H9 (cell line): ENCODE results near the gene ITGBL1. TPM values are rescaled to one million over a fixed set of nuclear protein-coding genes. Genes with fewer than 3 reads are reported as not detected.

ENCODE experiments used
- DNase-seq: peaks from one replicate; pipeline ENCODE4 v3.0.0-alpha.2; 2017
- H2AFZ ChIP-seq: one replicate; pipeline ENCODE4 v1.6.1; 2013; ENCODE audit warnings: mild to moderate bottlenecking, low read length, control low read depth, moderate library complexity
- H2AK5ac ChIP-seq: 2 replicates; pipeline ENCODE4 v1.6.1; 2013; ENCODE audit warnings: low read length, control low read depth, mixed read lengths; ENCODE audit not compliant: insufficient read length
- H2BK120ac ChIP-seq: one replicate; pipeline ENCODE4 v1.6.1; 2013; ENCODE audit warnings: low read depth, mild to moderate bottlenecking, low read length, control low read depth, inconsistent platforms; ENCODE audit not compliant: poor library complexity, severe bottlenecking
- H2BK12ac ChIP-seq: 2 replicates; pipeline ENCODE4 v1.6.1; 2013; ENCODE audit warnings: low read length, control low read depth, mixed read lengths, low read depth; ENCODE audit not compliant: insufficient read length
- H2BK15ac ChIP-seq: 2 replicates; pipeline ENCODE4 v1.6.1; 2013; ENCODE audit warnings: low read depth, low read length, control low read depth
- H2BK20ac ChIP-seq: one replicate; pipeline ENCODE4 v1.6.1; 2013; ENCODE audit warnings: low read depth, mild to moderate bottlenecking, low read length, control low read depth, inconsistent platforms; ENCODE audit not compliant: poor library complexity, severe bottlenecking
- H2BK5ac ChIP-seq: 2 replicates; pipeline ENCODE4 v1.6.1; 2013; ENCODE audit warnings: low read length, control low read depth, mixed read lengths; ENCODE audit not compliant: insufficient read length
- H3K14ac ChIP-seq: 2 replicates; pipeline ENCODE4 v1.6.1; 2013; ENCODE audit warnings: low read length, control low read depth; ENCODE audit not compliant: insufficient read depth
- H3K18ac ChIP-seq: 2 replicates; pipeline ENCODE4 v1.6.1; 2013; ENCODE audit warnings: low read depth, mild to moderate bottlenecking, mixed read lengths, low read length, control low read depth; ENCODE audit not compliant: insufficient read length
- H3K23ac ChIP-seq: 2 replicates; pipeline ENCODE4 v1.6.1; 2013; ENCODE audit warnings: low read length, control low read depth, mixed read lengths, low read depth; ENCODE audit not compliant: insufficient read length
- H3K23me2 ChIP-seq: 2 replicates; pipeline ENCODE4 v1.6.1; 2013; ENCODE audit warnings: low read depth, mild to moderate bottlenecking, mixed read lengths, low read length, control low read depth; ENCODE audit not compliant: insufficient read length, poor library complexity, severe bottlenecking
- H3K27ac ChIP-seq: 2 replicates; pipeline ENCODE4 v1.5.1; 2013; ENCODE audit warnings: low read length, control low read depth, mixed read lengths, low read depth; ENCODE audit not compliant: insufficient read length
- H3K27me3 ChIP-seq: 2 replicates; pipeline ENCODE4 v1.6.1; 2013; ENCODE audit warnings: low read length, control low read depth, inconsistent platforms; ENCODE audit not compliant: insufficient read depth
- H3K4ac ChIP-seq: 2 replicates; pipeline ENCODE4 v1.6.1; 2013; ENCODE audit warnings: low read depth, mild to moderate bottlenecking, control low read depth, inconsistent platforms, low read length, moderate library complexity
- H3K4me1 ChIP-seq: 2 replicates; pipeline ENCODE4 v1.6.1; 2013; ENCODE audit warnings: low read length, control low read depth, inconsistent platforms; ENCODE audit not compliant: insufficient read depth
- H3K4me2 ChIP-seq: 2 replicates; pipeline ENCODE4 v1.6.1; 2013; ENCODE audit warnings: low read length, control low read depth, mixed read lengths; ENCODE audit not compliant: insufficient read length, insufficient read depth
- H3K56ac ChIP-seq: 2 replicates; pipeline ENCODE4 v1.6.1; 2013; ENCODE audit warnings: low read depth, mild to moderate bottlenecking, mixed read lengths, low read length, control low read depth; ENCODE audit not compliant: insufficient read length
- H3K79me1 ChIP-seq: 2 replicates; pipeline ENCODE4 v1.6.1; 2013; ENCODE audit warnings: low read depth, mild to moderate bottlenecking, moderate library complexity, low read length, control low read depth, inconsistent platforms; ENCODE audit not compliant: insufficient read depth, poor library complexity, severe bottlenecking
- H3K79me2 ChIP-seq: 2 replicates; pipeline ENCODE4 v1.6.1; 2013; ENCODE audit warnings: low read length, control low read depth, inconsistent platforms; ENCODE audit not compliant: insufficient read depth
- H3K9ac ChIP-seq: 2 replicates; pipeline ENCODE4 v1.6.1; 2013; ENCODE audit warnings: low read length, control low read depth, mixed read lengths; ENCODE audit not compliant: insufficient read length; ENCODE audit errors: extremely low read depth
- H3K9me3 ChIP-seq: one replicate; pipeline ENCODE4 v1.6.1; 2013; ENCODE audit warnings: low read depth, low read length, inconsistent platforms; ENCODE audit not compliant: control insufficient read depth
- H3T11ph ChIP-seq: one replicate; pipeline ENCODE4 v1.6.1; 2013; ENCODE audit warnings: mild to moderate bottlenecking, low read length, control low read depth, inconsistent platforms
- H4K20me1 ChIP-seq: one replicate; pipeline ENCODE4 v1.6.1; 2013; ENCODE audit not compliant: control insufficient read depth, insufficient read length, insufficient read depth
- H4K5ac ChIP-seq: 2 replicates; pipeline ENCODE4 v1.6.1; 2013; ENCODE audit warnings: low read depth, mild to moderate bottlenecking, mixed read lengths, low read length, control low read depth; ENCODE audit not compliant: insufficient read length
- H4K8ac ChIP-seq: replicated peaks from 2 replicates; pipeline ENCODE4 v1.6.1; 2013; ENCODE audit warnings: low read length, control low read depth, mixed read lengths, low read depth; ENCODE audit not compliant: insufficient read length
- H4K91ac ChIP-seq: 2 replicates; pipeline ENCODE4 v1.6.1; 2013; ENCODE audit warnings: low read depth, mild to moderate bottlenecking, moderate library complexity, mixed read lengths, low read length, control low read depth; ENCODE audit not compliant: insufficient read length
- H3K27ac Mint-ChIP-seq, 3 experiments: 2 replicates in 2 of 3; 3 replicates in 1 of 3; pipeline ENCODE4 v1.8.0; 2020 to 2021; ENCODE audit warnings: mixed read lengths in 3 of 3, mild to moderate bottlenecking in 1 of 3, moderate library complexity in 1 of 3
- H3K27me3 Mint-ChIP-seq: 2 replicates; pipeline ENCODE4 v1.8.0; 2021; ENCODE audit warnings: low read depth, mild to moderate bottlenecking, moderate library complexity, mixed read lengths
- H3K36me3 Mint-ChIP-seq, 3 experiments: 2 replicates in 2 of 3; 3 replicates in 1 of 3; pipeline ENCODE4 v1.8.0; 2020 to 2021; ENCODE audit warnings: low read depth in 3 of 3, mixed read lengths in 3 of 3; ENCODE audit not compliant: insufficient read depth in 1 of 3
- H3K4me1 Mint-ChIP-seq, 2 experiments: 2 replicates each; pipeline ENCODE4 v1.8.0; 2020; ENCODE audit warnings: mixed read lengths in 2 of 2
- H3K4me3 Mint-ChIP-seq, 2 experiments: 2 replicates in 1 of 2; 3 replicates in 1 of 2; pipeline ENCODE4 v1.8.0; 2020 to 2021; ENCODE audit warnings: mild to moderate bottlenecking in 2 of 2, mixed read lengths in 2 of 2, moderate library complexity in 1 of 2
- H3K9me3 Mint-ChIP-seq, 2 experiments: 2 replicates in 1 of 2; 3 replicates in 1 of 2; pipeline ENCODE4 v1.8.0; 2020; ENCODE audit warnings: mild to moderate bottlenecking in 2 of 2, mixed read lengths in 2 of 2, moderate library complexity in 1 of 2
- WGBS: extraction: QIAGEN DNeasy Blood & Tissue Kit; methylation state at CpG from one replicate; pipeline ENCODE4 v1.1.7; 2013; ENCODE audit warnings: missing lambda C conversion rate, low lambda C conversion rate, mixed read lengths; ENCODE audit not compliant: insufficient read length; ENCODE audit errors: extremely low coverage; 5-methylcytosine and 5-hydroxymethylcytosine counted together
- total RNA-seq: library from RNA; stranded (reverse); gene quantifications from 2 replicates; pipeline ENCODE4 v1.2.1, GENCODE V29; 2021
- TF ChIP-seq, protein P1 (sequence below): fragments of 200-600 bp; sonication (generic); conservative IDR thresholded peaks from 3 replicates; pipeline ENCODE4 v1.8.0; 2021; ENCODE audit warnings: antibody characterized with exemption, mild to moderate bottlenecking

Gene ITGBL1
- total RNA-seq, 1 experiment from 2014 or later, result not detected

DNA sequence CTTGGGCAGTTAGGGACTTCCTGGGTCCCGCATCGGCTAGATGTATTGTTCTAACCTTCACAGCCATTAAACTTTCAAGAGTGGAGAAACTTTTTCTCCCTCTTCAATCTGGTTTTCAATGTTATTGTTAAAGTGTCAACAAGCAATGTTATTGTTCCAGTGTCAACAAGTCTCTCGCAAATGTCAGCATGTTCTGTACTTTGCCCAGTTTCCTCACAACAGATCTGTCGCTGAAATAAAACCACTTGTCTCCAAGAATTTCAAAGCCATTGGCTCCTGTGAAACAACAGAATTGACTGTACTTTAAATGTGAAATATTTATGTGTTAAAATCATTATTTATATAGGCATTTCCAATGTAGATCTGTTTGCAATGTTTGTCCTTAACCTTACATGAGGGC lies 138.0 kb downstream of the ITGBL1 start:
- no peak overlapping the region for H2BK20ac ChIP-seq
- no CpG with 5 or more reads among the region's 4 CpGs for WGBS
- TF ChIP-seq, protein P1, sequence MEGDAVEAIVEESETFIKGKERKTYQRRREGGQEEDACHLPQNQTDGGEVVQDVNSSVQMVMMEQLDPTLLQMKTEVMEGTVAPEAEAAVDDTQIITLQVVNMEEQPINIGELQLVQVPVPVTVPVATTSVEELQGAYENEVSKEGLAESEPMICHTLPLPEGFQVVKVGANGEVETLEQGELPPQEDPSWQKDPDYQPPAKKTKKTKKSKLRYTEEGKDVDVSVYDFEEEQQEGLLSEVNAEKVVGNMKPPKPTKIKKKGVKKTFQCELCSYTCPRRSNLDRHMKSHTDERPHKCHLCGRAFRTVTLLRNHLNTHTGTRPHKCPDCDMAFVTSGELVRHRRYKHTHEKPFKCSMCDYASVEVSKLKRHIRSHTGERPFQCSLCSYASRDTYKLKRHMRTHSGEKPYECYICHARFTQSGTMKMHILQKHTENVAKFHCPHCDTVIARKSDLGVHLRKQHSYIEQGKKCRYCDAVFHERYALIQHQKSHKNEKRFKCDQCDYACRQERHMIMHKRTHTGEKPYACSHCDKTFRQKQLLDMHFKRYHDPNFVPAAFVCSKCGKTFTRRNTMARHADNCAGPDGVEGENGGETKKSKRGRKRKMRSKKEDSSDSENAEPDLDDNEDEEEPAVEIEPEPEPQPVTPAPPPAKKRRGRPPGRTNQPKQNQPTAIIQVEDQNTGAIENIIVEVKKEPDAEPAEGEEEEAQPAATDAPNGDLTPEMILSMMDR, result no peak

More for the DNA sequence above, 138.0 kb downstream of the ITGBL1 start:
- Mint-ChIP-seq H3K27ac (no peak overlapping the region), H3K27me3 (no peaks in the 10 kb centered on the region), H3K36me3 (no peaks in the 10 kb centered on the region), H3K9me3 (peaks cover 0 to 3% of the 10 kb centered on the region in 2 experiments; a peak in 1 of 5 replicates), H3K4me1 (no peaks in the 10 kb centered on the region; a peak in 1 of 4 replicates), H3K4me3 (no peak overlapping the region)
- no peaks in the 10 kb centered on the region for H3K23me2 ChIP-seq
- no peak overlapping the region for H2BK12ac ChIP-seq
- H4K20me1 ChIP-seq, result no peaks in the 10 kb centered on the region
- no peaks in the 10 kb centered on the region for H3K27me3 ChIP-seq
- no peak overlapping the region for H2AK5ac ChIP-seq
- H2AFZ ChIP-seq, result no peak overlapping the region
- H3K4me2 ChIP-seq, result no peak overlapping the region
- no peak overlapping the region for H2BK120ac ChIP-seq
- no peak overlapping the region for H3K27ac ChIP-seq
- H3K9me3 ChIP-seq, result no peaks in the 10 kb centered on the region
- no peak overlapping the region for H3K56ac ChIP-seq
- H3K79me2 ChIP-seq, result no peaks in the 10 kb centered on the region
- H2BK5ac ChIP-seq, result no peak overlapping the region
- no peak overlapping the region for H4K91ac ChIP-seq
- H2BK15ac ChIP-seq, result no peak overlapping the region
- no peak overlapping the region for H3K14ac ChIP-seq
- H3K23ac ChIP-seq, result no peak overlapping the region
- no peak overlapping the region for H4K5ac ChIP-seq
- H3T11ph ChIP-seq, result no peak overlapping the region
- H3K79me1 ChIP-seq, result no peaks in the 10 kb centered on the region
- H3K4me1 ChIP-seq, result no peaks in the 10 kb centered on the region
- no peak overlapping the region for H3K18ac ChIP-seq
- H3K9ac ChIP-seq, result no peak overlapping the region
- no peak for DNase-seq
- no peak overlapping the region for H3K4ac ChIP-seq
- H4K8ac ChIP-seq, result no peak overlapping the region
